Stimulated activated CD4-positive, alpha-beta T cell treated with anti-CD3 and anti-CD28 coated beads, Interleukin-4, amount 100 ng/mL, for 1 hour (primary cell): ENCODE data around the gene RFX3.

Source experiments
- DNase-seq: peaks from one replicate; pipeline ENCODE4 v3.0.0-alpha.2; 2020

The RFX3 gene

GRCh38 chr9:3513265-3513818, 12.5 kb downstream of the RFX3 start:
- no peak for DNase-seq

- DNase-seq: no peak
Observed at GRCh38 chr9:3511551-3511950, 14.2 kb downstream of the RFX3 start.

- DNase-seq: no peak
Observed at GRCh38 chr9:3510796-3511195, 15.0 kb downstream of the RFX3 start.

GRCh38 chr9:3509926-3510325, 15.9 kb downstream of the RFX3 start:
- no peak for DNase-seq

DNA sequence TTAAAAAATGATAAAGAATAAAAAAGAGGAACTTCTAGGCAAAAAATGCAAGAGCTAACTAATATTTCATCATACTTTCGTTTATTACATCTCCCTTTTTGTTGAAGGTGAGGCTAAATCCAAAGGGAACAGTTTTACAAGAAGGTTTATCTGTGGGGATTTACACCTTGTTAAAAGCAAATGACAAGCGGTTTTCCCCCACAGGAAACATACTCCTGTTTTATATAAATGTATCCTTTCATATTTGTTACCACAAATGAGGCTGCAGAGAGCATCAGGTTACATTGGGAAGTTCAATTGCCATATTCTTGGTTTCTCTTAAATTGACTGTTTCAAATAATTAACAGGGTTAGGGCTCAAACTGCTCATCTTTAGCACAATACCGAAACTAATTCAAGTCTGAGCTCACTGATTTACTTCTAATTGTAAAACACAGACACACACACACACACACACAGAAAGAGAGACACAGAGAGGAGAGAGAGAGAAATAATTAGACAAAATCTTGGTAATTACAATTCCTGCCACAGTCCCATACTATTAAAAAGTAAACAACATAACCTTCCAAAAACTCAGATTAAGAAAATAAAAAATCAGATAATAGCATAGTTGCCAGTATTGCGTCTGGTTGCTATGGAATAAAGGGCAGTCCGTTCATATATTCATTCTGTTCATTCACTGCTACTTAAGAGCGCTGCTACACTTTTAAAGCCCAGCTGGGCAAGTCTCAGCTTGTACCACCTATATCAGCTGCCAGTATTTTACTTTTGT, 17.1 kb downstream of the RFX3 start:
- no peak for DNase-seq

DNA sequence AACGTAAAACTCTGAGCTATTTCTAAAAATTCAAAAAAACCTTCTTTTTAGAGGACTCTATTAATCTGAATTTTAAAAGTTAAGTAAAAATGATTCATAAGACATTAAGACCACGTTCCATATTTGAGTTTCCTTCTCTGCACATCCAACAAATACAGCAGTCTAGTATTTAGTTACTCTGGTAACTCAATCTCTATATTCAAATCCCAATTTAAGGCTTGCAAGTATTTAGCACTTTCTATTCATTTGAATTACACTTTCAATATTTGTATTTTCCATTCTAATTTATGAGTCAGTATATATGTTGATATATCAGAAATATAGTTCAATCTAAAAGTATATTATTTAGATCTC, 17.7 kb downstream of the RFX3 start:
- no peak for DNase-seq

GRCh38 chr9:3507395-3508077, 18.3 kb downstream of the RFX3 start:
- no peak for DNase-seq

- DNase-seq: no peak
Observed at GRCh38 chr9:3506164-3506563, 19.6 kb downstream of the RFX3 start.

GRCh38 chr9:3502560-3503398, 23.0 kb downstream of the RFX3 start:
- no peak for DNase-seq

- no peak for DNase-seq
Observed at GRCh38 chr9:3500044-3500443, 25.8 kb downstream of the RFX3 start.

GRCh38 chr9:3498691-3499090, 27.1 kb downstream of the RFX3 start:
- no peak for DNase-seq

DNA sequence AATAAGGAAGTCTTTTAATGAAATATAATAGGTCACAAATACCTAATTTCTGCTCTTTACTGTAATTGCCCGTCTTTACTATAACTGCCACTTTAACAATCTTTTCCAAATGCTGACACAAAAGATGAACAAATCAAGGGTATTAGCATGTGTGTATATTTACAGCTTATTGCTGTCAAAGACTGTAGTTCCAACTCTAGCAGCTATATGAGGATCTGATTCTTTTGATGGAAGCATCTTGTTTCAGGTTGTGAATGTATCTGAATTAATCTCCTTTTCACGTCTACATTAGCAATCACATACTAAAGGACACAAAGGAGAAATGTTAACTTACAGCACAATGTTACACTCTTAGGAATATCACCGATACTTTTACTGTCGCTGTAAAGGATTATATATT, 27.9 kb downstream of the RFX3 start:
- no peak for DNase-seq

GRCh38 chr9:3497401-3497800, 28.4 kb downstream of the RFX3 start:
- no peak for DNase-seq

- DNase-seq: no peak
Observed at GRCh38 chr9:3495855-3496254, 29.9 kb downstream of the RFX3 start.

DNA sequence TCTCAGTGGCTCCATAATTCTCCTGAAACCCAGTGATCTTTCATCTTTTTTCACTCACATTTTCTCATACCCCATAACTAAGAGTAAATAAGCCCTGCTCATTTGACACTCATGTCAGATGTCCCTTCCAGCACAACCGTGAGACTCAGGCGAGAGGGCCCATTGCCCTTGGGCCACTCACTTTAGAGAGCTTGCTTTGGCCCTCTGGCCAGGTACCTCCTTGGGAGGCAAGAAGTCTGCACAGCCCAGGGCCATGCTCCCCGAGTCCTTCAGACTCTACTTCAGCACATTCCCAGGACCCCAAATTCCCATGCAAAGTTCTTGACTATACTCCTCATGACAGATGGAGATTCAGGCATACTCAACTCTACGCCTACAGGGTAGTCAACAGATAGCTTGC, 33.6 kb downstream of the RFX3 start:
- DNase-seq: no peak

DNA sequence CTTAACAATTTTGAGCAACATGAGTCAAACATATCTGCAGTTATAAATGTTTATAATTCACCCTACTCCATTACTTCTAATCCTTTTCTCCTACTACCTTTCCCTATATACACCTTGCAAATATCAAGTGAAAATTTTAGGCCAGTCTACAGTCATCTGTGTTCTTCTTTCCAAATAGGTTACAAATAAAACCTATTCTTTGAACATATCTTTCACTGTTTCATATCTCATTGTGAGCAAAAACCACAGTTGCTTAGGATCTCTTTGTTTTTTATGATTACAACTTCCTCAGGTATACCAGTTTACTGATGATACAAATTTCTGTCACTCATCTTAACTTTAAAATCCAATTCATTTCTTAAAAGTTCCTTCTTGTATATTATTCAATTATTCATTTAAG, 34.4 kb downstream of the RFX3 start:
- DNase-seq: no peak

DNA sequence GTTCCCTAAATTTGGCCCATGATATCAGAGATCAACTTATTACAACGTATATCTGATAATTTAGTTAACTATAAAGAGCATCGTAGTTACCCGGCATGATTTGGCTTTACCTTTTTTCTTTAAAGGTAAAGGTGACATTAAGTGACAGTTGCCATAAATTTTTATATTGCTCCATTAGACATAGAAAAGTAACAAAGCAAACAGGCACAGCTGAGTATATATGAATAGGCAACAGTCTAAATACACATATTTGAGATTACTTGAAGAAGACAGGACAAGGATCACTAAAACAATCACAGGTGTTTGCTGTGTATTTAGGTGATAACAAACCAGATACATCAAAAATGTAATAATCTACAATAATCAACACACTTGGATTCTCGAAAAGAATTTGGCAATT, 34.8 kb downstream of the RFX3 start:
- DNase-seq: no peak

DNA sequence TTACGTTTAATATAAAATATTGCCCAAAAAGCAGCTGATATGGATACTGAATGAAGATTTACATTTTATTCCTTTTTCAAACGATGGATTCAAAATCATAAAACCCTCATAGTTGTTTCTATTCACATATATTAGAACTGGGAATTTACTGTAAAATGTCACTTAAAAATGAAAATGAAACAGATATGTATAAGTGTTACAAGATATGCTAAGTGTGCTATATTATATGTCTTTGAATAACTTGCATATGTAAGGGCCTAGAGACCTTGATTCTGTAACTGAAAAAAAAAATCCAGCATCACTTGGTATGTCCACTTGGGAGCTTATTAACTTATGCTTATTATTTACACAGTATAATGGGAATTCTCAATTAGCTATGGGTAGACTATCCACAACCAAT, 43.2 kb downstream of the RFX3 start:
- no peak for DNase-seq

GRCh38 chr9:3480353-3480655, 45.5 kb downstream of the RFX3 start:
- DNase-seq: no peak

DNA sequence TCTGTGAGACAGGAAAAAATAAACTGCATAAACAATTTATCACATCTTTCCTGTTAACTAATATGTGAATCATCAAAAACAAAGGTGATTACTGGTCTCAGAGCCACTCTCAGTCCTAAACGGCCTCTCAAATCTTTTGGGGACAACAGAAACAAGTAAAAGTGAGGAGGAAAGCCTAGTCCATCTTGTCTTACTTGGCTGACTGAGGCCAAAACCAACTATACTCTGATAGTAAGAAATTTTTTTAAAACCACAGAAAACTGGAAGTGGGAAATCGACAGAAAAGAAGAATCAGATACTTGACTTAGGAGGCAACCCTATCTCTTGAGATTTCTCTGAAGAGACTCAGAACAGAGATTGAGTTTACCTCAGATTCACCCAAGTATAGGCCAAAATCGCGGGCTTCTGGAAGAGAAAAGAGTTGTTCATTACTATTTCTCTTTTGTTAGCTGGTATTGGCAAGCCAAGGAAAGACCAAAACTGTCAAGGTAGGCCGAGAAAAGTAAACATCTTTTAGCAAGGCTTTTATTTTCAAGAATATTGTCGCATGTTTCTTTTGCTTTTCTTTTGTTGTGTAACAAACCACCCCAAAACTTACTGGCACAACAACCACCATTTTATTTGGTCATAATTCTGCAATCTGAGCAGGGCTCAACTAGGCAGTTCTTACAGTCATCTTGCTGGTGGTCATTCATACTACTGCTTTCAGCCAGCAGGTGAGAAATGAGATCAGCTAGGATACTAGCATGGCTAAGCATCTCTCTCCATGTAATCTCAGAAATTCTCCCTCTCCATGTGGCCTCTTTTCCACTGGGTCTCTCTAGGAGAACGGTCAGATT, 46.1 kb downstream of the RFX3 start:
- DNase-seq: no peak

DNA sequence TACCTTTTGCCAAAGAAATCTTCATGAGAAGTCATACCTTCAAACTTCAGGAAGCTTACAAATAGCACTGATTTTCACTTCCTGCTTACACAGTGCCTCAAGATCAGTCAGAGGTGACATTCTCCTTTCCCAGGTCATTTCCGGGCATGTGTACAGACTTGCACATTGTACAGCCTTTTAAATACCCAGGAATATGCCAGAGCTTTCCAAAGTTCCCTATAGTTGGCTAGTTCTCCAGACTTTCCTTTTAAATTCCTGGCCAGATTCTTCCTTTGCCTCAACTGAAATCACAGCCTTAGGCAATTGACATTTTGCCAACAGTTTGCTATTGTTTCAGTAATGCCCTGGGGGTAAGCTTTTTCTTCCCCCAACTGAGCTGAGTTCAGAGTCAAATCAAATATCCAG, 47.2 kb downstream of the RFX3 start:
- no peak for DNase-seq

- no peak for DNase-seq
Observed at GRCh38 chr9:3477236-3477834, 48.5 kb downstream of the RFX3 start.
